HG02642 (cell line): ENCODE results near the gene LIME1.
A peak's percentile ranks its signal among the peaks of the same experiment; 100 is the strongest.
"Not testable (repeated sequence)": the region's sequence is repeated elsewhere in the genome, so short reads cannot be mapped to it uniquely, and the experiment has no call there.

ENCODE experiments used
- ATAC-seq: cut with Tn5 transposase; IDR thresholded peaks from one replicate; pipeline ENCODE4 v1.9.1; 2021; ENCODE audit warnings: mild to moderate bottlenecking; ENCODE audit not compliant: unreplicated experiment, poor library complexity

Gene LIME1

DNA sequence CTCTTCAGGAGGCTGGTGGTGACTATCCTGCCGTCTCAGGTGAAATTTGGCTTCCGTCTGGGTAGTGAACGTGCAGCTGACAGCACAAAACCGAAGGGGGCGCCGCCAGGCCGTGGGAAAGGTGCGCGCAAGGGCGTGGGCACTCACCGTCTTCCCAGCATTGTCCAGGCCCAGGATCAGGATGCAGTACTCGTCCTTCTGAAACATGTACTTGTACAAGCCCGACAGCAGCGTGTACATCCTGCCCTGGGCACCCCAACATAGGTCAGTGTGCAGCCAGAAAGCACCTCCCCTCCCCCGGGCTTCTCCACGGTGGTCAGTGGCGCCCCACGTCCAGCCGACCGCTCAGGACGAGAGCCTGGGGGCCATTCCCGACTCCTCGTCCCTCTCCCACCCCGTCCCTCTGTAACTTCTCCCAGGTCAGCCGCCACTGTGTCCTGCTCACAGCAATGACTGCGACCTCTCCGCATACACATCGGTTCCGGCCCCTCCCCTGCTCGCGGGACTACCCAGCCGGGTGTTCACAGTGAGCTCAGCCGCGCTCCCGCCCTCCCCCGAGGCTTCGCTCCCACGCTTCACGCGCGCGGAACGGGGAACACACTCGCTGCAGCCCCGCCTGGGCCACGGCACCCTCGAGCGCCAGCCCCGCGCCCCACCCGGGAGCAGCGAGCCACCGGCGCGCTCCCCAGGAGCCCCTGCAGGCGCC, 29.5 kb upstream of the LIME1 start:
- ATAC-seq = peak; percentile 24

DNA sequence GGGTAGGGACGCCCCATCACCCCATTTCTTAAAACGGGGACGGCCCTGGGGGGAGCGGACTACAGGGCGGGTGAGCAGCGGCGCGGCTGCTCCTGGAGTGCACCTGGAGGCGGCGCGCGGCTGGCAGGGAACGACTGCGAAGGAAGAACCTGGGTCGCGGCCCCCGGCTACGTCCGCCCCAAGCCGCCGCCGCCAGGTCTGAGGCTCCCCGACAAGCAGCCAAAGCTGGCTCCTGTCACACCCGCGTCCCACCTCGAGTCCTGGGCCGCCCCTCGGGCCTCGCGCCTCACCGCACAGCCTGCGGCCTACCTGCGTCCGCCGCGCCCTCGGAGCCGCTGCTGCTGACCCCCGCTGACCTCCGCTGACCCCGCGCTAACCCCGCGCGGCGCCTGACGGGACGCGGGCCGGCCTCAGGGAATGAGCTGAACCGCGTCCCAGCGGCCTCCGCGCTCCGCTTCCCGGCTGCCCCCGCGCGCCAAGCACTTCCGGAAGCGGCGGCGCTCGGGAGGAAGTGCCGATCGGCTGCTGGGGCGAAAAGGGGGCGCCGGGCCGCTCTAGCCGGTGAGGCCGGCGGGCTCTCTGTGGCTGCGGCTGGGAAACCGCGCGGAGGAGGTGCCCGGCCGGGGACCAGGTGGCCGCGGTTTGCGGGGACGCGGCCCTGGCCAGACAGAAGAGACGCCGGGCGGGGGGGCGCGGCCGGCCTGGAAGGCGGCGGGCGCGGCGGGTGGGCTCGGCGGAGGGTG, 28.7 kb upstream of the LIME1 start, which contains the start of the genes ARFRP1 and ZGPAT:
ARFRP1 (minus strand) TSS at position 419 of the 743 bp plus-strand sequence. CDS start 885 bp downstream, outside the sequence.
ZGPAT (plus strand) TSS at position 482 of the 743 bp plus-strand sequence. CDS start 542 bp downstream, outside the sequence.
- ATAC-seq = peak; percentile 69

DNA sequence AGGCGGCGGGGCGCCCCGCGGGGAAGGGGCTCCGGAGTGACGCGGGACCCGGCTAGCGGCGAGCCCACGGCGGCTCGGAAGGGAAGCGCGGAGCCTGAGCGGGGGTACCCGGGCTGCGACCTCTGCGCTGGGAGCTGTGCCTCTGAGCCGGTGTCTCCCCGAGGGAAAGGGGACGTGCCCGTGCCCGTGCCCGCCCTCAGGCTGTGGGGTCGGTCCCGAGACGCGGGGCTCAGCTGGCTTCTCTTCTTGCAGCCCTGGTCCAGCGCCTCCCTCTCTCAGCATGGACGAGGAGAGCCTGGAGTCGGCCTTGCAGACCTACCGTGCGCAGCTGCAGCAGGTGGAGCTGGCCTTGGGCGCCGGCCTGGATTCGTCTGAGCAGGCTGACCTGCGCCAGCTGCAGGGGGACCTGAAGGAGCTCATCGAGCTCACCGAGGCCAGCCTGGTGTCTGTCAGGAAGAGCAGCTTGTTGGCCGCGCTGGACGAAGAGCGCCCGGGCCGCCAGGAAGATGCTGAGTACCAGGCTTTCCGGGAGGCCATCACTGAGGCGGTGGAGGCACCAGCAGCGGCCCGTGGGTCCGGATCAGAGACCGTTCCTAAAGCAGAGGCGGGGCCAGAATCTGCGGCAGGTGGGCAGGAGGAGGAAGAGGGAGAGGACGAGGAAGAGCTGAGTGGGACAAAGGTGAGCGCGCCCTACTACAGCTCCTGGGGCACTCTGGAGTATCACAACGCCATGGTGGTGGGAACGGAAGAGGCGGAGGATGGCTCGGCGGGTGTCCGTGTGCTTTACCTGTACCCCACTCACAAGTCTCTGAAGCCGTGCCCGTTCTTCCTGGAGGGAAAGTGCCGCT, 27.9 kb upstream of the LIME1 start:
- ATAC-seq = peak; percentile 16

DNA sequence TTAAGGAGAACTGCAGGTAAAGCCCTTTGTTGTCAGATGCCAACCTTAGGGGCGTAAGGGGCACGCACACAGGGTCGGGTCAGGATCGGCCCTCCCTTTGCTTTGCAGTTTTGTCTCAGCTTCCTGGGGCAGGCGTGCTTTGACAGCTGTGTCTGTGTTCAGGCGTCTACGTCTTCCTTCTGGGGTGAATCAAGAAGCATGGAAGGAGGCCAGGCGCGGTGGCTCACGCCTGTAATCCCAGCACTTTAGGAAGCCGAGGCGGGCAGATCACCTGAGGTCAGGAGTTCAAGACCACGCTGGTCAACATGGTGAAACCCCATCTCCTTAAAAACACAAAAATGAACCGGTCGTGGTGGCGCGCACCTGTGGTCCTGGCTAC, 27.3 kb upstream of the LIME1 start:
- ATAC-seq = no peak

DNA sequence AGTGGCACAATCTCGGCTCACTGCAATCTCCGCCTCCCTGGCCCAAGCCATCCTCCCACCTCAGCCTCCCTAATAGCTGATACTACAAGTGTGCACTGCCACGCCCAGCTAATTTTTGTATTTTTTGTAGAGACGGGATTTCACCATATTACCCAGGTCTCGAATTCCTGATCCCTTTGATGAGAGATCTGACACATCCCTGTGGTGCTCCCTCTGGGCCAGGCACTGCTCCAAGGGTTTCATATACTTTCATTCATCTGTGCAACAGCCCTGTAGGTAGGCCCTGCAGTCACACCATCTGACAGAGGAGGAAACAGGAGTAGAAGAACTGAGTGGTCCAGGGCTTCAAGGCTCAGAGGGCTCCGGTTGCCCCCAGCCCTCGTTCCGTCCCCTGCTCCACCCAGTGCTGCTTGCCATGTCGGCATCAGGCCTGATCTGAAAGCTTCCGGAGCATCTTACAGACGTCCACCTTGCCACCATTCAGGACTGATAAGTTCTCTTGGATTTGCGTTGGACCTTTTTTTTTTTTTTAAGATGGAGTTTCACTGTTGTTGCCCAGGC, 25.3 kb upstream of the LIME1 start:
- ATAC-seq = no peak

DNA sequence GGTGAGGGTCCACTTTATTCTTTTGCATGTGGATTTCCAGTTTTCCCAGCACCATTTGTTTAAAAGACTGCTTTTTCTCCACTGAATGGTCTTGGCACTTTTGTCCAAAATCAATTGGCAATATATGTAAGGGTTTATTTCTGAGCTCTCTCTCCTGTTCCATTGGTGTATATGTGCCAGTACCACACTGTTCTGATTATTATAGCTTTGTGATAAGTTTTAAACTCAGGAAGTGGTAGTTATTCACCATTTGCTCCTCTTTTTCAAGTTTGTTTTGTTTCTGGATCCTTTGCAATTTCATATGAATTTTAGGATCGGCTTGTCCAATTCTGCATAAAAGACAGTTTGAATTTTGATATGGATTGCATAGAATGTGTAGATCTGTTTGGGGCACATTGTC, 24.3 kb upstream of the LIME1 start:
- ATAC-seq = no peak

DNA sequence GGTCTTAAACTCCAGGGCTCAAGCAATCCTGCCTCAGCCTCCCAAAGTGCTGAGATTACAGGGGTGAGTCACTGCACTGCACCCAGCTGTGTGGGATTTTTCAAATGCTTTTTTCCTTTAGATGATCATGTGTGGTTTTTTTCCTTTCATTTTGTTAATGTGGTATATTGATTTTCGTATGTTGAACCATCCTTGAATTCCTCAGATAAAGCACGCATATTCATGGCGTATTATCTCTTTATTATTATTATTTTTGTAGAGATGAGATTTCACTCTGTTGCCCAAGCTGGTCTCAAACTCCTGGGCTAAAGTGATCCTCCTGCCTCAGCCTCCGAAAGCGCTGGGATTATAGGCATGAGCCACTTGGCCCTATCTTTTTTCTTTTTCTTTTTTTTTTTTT, 21.6 kb upstream of the LIME1 start:
- no peak for ATAC-seq

DNA sequence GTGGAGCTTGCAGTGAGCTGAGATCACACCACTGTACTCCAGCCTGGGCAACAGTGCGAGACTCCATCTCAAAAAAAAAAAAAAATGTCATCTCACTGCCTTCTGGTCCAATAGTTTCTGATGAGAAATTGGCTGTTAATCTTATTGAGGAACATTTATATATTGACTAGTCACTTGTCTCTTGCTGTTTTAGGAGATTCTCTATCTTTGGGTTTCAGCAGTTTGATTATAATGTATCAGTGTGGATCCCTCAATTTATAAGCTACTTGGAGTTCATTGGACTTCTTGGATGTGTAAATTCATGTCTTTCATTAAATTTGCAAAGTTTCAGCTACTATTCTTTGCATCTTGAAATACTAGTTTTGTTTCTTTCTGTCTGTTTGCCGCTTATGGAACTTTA, 17.5 kb upstream of the LIME1 start:
- no peak for ATAC-seq

DNA sequence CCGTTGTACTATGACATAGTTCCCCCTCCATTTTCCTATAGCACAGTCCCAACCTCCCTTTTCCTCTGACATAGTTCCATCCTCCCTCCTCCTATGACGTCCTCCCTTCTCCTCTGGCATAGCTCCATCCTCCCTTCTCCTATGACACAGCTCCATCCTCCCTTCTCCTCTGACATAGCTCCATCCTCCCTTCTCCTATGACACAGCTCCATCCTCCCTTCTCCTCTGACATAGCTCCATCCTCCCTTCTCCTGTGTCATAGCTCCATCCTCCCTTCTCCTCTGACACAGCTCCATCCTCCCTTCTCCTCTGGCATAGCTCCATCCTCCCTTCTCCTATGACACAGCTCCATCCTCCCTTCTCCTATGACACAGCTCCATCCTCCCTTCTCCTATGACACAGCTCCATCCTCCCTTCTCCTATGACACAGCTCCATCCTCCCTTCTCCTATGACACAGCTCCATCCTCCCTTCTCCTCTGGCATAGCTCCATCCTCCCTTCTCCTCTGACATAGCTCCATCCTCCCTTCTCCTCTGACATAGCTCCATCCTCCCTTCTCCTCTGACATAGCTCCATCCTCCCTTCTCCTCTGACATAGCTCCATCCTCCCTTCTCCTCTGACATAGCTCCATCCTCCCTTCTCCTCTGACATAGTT, 13.4 kb upstream of the LIME1 start:
- ATAC-seq = not testable (repeated sequence)

DNA sequence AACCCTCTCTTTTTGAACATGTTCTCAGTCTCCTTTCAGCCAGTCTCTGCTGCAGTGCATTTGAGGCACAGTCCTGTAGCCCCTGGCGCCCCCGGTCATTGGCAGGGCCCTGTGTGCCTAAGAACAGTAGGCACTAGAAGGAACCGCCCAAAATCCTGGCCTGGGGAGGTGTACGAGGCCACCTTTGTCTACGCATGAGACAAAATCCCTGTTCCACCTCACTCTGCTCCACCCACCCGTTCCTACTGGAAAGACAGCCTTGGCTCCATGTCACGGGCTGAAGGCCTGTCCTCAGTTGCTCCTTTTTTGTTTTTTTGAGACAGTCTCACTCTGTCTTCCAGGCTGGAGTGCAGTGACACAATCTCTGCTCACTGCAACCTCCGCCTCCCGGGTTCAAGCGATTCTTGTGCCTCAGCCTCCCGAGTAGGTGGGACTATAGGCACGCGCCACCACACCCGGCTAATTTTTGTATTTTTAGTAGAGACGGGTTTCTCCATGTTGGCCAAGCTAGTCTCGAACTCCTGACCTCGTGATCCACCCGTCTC, 6.2 kb upstream of the LIME1 start:
- not testable (repeated sequence) for ATAC-seq

DNA sequence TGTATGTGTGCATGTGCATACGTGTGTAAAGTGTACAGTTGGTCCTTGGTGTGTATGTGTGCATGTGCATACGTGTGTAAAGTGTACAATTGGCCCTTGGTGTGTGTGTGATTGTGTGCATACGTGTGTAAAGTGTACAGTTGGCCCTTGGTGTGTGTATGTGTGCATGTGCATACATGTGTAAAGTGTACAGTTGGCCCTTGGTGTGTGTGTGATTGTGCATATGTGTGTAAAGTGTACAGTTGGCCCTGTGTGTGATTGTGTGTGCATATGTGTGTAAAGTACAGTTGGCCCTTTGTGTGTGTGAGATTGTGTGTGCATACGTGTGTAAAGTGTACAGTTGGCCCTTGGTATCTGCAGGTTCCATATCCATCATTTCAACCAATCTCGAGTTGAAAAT, 5.1 kb upstream of the LIME1 start:
- no peak for ATAC-seq

DNA sequence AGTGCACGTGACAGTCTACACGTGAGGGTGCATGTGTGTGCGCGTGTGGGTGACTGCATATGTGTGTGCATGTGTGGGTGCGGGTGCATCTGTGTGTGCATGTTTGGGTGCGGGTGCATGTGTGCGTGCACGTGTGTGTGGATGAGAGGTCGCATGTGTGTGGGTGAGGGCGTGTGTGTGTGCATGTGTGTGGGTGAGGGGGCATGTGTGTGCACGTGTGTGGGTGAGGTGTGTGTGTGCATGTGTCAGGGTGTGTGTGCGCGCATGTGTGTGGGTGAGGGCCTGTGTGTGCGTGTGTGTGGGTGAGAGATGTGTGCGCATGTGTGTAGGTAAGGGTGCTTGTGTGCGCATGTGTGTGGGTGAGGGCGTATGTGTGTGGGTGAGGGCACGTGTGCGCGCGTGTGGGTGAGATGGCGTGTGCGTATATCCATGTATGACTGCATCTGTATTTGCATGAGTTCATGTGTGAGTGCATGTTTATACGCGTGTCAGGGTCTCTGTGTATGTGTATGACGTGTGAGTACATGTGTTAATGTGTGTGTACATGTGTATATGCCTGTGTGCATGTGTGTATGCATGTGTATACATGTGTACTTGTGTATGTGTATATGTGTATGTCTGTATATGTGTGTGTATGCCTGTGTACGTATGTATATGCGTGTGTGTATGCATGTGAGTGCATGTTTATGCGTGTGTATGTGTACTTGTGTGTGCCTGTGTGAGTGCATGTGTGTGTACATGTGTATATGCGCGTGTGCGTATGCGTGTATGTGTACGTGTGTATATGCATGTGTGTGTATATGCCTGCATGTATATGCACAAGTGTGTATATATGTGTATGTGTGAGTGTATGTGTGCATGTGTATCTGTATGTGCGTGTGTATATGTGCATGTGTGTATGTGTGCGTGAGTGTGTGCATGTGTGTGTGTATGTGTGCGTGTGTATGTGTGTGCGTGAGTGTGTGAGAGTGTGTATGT, 4.1 kb upstream of the LIME1 start:
- no peak for ATAC-seq

DNA sequence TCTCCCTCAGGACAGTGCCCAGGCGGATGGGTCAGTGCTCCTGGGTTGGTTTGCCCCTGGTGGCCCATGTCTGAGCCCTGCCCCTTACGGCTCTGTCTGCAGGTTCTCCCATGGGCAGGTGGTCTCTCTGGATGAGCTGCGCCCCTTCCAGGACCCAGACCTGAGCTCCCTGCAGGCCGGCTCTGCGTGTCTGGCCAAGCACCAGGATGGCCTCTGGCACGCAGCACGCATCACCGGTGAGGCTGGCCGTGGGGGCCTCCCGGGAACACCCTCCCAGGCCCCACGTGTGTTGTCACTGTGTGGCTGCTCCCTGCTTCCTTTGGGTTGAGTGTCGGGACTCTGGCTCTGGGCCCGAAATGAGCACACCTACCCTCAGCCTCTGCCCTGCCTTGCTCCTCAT, 3.3 kb upstream of the LIME1 start:
- no peak for ATAC-seq

DNA sequence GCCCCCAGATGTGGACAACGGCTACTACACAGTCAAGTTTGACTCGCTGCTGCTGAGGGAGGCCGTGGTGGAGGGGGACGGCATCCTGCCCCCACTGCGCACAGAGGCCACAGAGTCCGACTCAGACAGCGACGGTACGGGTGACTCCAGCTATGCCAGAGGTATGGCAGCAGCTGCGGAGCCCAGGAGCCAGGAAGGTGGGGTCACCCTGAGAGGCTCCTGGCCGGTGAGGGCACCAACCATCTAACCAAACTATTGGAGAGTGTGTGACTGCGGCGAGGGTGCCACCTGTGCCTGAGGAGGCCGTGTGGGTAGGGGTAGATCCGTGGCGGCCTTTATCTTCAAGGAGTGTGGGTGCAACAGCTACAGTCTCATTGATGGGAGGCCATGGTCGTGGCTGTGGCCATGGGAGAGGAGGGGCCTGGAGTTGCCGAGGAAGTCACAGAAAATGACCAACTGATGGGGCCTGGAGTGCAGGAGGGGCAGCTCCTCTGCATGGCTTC, 2.8 kb upstream of the LIME1 start:
- ATAC-seq = no peak

DNA sequence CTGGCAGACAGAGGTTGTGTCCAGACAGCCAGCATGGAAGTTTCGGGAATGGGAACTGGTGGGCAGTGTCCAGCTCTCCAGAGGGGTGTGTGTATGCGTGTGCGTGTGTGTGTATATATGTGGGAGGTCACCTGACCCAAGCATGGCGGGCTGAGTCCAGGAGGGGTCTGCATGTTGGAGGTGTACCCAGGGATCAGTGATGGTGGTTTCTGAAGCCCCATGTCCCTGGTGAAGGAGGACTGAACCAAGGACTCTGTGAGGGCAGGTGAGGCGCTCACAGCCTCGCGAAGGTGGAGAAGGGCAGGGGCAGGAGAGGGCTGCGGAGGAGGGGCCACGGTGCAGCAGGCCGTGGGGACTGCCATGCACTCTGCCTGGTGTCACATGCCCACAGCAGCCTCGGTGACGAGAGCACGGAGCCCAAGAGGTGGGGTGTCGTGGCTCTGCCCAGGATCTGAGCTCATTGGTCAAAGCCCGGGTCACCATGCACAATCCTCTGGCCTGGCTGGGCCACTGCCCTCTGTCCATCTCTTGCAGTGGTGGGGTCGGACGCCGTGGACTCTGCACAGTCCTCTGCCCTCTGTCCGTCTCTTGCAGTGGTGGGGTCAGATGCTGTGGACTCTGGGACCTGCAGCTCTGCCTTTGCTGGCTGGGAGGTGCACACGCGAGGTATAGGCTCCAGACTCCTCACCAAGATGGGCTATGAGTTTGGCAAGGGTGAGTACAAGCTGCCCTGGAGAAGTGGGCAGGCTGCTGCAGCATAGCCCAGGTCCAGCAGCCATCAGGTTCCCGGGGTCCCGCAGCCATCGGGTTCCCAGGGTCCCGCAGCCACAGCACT, 2.1 kb upstream of the LIME1 start:
- ATAC-seq = no peak

DNA sequence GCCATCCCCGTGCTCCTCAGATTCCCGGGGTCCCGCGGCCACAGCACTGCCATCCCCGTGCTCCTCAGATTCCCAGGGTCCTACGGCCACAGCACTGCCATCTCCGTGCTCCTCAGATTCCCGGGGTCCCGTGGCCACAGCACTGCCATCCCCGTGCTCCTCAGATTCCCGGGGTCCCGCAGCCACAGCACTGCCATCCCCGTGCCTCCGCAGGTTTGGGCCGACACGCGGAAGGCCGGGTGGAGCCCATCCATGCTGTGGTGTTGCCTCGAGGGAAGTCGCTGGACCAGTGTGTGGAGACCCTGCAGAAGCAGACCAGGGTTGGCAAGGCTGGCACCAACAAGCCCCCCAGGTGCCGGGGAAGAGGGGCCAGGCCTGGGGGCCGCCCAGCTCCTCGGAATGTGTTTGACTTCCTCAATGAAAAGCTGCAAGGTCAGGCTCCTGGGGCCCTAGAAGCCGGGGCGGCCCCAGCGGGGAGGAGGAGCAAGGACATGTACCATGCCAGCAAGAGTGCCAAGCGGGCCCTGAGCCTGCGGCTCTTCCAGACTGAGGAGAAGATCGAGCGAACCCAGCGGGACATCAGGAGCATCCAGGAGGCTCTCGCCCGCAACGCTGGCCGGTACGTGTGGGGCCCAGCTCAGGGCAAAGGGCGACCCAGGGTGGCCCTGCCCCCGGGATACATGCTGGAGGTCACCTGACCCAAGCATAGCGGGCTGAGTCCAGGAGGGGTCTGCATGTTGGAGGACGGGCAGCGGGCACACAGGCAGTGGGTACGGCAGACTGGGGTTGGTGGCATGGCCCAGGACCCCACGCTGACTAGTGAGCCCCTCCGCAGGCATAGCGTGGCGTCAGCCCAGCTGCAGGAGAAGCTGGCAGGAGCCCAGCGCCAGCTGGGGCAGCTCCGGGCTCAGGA, 1.3 kb upstream of the LIME1 start:
- no peak for ATAC-seq
